Fibroblast of the aortic adventitia (primary cell): ENCODE measurements around the gene BIN2. TPM values are rescaled to one million over a fixed set of nuclear protein-coding genes. Genes with fewer than 3 reads are reported as not detected.

Experiments
- DNase-seq: peaks from one replicate; pipeline ENCODE4 v3.0.0-alpha.2; 2010; ENCODE audit warnings: low read depth
- H3K4me3 ChIP-seq: 2 replicates; pipeline ENCODE4 v1.5.1; 2011; ENCODE audit warnings: low read depth, mild to moderate bottlenecking, control low read depth, low read length, moderate library complexity
- CTCF ChIP-seq: IDR thresholded peaks from 2 replicates; pipeline ENCODE4 v1.5.1; 2011; ENCODE audit warnings: mild to moderate bottlenecking, low read length, control low read depth, inconsistent platforms; ENCODE audit not compliant: insufficient read depth
- total RNA-seq: library from RNA; depleted of rRNA; stranded (reverse); fragments of >200 nt; gene quantifications from 2 replicates; pipeline ENCODE4 v1.2.3, GENCODE V29; 2012; ENCODE audit warnings: low replicate concordance

The BIN2 gene
- total RNA-seq, 1 donor, result under 0.01 TPM

DNA sequence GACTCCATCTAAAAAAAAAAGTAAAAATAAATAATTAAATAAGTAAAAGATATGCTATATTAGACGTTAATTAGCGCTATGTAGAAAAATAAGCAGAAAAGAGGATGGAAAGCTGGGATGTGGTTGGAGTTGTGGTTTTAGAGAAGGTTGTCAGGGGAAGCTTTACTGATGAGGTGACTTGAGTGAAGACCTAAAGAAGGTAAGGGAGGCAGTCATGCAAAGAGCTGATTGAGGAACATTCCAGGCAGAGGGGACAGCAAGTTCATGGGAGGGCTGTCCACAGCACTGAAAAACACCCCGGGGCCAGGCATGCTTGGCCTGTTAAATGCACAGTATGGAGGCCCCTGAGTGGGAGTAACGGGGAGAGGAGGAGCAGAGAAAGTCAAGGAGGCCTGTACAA lies 69.4 kb downstream of the BIN2 start:
- no peak for TF ChIP-seq CTCF
- no peak overlapping the region for H3K4me3 ChIP-seq
- DNase-seq, result no peak

GRCh38 chr12:51253276-51253675 lies 70.7 kb downstream of the BIN2 start:
- H3K4me3 ChIP-seq, result no peak overlapping the region
- TF ChIP-seq CTCF, result no peak
- no peak for DNase-seq

- H3K4me3 ChIP-seq, result no peak overlapping the region
- no peak for DNase-seq
- no peak for TF ChIP-seq CTCF
These were observed 76.3 kb downstream of the BIN2 start for GRCh38 chr12:51247523-51248206.

GRCh38 chr12:51246254-51246853 lies 77.6 kb downstream of the BIN2 start:
- no peak overlapping the region for H3K4me3 ChIP-seq
- no peak for TF ChIP-seq CTCF
- peak; percentile 56 for DNase-seq

DNA sequence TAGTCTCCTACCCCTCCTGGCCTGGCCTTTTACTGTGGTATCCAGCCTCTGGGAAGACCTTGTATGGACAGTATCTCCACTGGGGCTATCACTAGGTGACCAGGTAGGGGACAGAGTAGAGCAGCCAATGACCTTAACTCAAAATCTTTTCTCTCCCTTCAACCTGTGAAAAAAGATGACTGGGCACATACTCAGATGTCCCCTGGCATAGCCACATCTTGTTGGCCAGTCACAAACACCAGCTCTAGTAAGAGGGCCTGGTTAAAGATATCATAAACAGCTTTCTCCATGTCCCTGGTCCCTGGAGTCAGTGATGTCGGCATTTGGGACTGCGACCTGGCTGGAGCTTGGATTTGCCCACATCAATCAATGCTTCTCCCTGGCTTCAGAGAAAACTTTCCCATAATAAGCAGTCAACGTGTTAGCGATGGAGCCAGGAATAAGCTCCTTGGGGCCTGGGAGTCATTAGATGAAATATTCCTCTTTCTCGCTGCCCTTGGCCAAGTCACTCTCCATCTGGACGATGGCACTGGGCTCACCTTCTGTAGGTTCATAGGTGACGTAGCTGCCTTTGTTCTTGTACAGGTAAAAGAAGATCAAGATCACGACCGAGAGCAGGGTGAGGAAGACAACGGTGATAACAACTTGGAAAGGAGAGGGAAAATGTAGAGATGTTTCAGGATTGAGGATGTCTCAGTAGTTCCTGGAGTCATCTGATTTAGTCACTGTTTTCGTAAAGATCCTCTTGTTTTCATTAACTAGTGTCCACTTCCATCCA lies 78.3 kb downstream of the BIN2 start:
- no peak for DNase-seq
- no peak overlapping the region for H3K4me3 ChIP-seq
- no peak for TF ChIP-seq CTCF

- no peak overlapping the region for H3K4me3 ChIP-seq
- DNase-seq, result no peak
- no peak for TF ChIP-seq CTCF
These were observed 79.7 kb downstream of the BIN2 start for GRCh38 chr12:51244269-51244668.
